ENCODE data around the gene ABHD8.

The ABHD8 gene

GRCh38 chr19:17323964-17324332 is 20.7 kb upstream of the ABHD8 start:
- Histone ChIP-seq H3K27me3 (replicated peaks) (no peaks in the 10 kb centered on the region), H3K36me3 (replicated peaks) (peaks cover 33% of the 10 kb centered on the region), H3K4me3 (ENCODE audit: low read depth, low read length) (no peak overlapping the region), H3K27ac (no peak overlapping the region)
- in situ Hi-C loops (cut with HindIII; ENCODE audit: low pct_ligation_motif_present, low sequenced_read_pairs): no loop called here
- peak; percentile 17 for TF ChIP-seq CTCF (IDR thresholded peaks at IDR 0.05; ENCODE audit: low read depth, low read length, missing control alignments)
- no peak for DNase-seq

GRCh38 chr19:17323300-17323963 is 20.2 kb upstream of the ABHD8 start:
- in situ Hi-C loops (cut with HindIII; ENCODE audit: low pct_ligation_motif_present, low sequenced_read_pairs): no loop called here
- Histone ChIP-seq H3K36me3 (replicated peaks) (peaks cover 34% of the 10 kb centered on the region), H3K27me3 (replicated peaks) (no peaks in the 10 kb centered on the region)

GRCh38 chr19:17322854-17323253 is 19.6 kb upstream of the ABHD8 start:
- DNase-seq: no peak
- TF ChIP-seq CTCF (IDR thresholded peaks at IDR 0.05; ENCODE audit: low read depth, low read length, missing control alignments): no peak
- Histone ChIP-seq H3K4me3 (ENCODE audit: low read depth, low read length) (no peak overlapping the region), H3K36me3 (replicated peaks) (peaks cover 37% of the 10 kb centered on the region), H3K27ac (no peak overlapping the region), H3K27me3 (replicated peaks) (no peaks in the 10 kb centered on the region)
- in situ Hi-C loops (cut with HindIII; ENCODE audit: low pct_ligation_motif_present, low sequenced_read_pairs): no loop called here

More at GRCh38 chr19:17323300-17323963, 20.2 kb upstream of the ABHD8 start:
- Histone ChIP-seq H3K27ac (no peak overlapping the region), H3K4me3 (ENCODE audit: low read depth, low read length) (no peak overlapping the region)
- no peak for DNase-seq
- no peak for TF ChIP-seq CTCF (IDR thresholded peaks at IDR 0.05; ENCODE audit: low read depth, low read length, missing control alignments)

- H3K4me3 ChIP-seq (ENCODE audit: low read depth, low read length): no peak overlapping the region
- in situ Hi-C loops (cut with HindIII; ENCODE audit: low pct_ligation_motif_present, low sequenced_read_pairs): no loop called here
- no peak for DNase-seq
- H3K27ac ChIP-seq: no peak overlapping the region
- H3K27me3 ChIP-seq (replicated peaks): no peaks in the 10 kb centered on the region
- TF ChIP-seq CTCF (IDR thresholded peaks at IDR 0.05; ENCODE audit: low read depth, low read length, missing control alignments): no peak
- peaks cover 42% of the 10 kb centered on the region for H3K36me3 ChIP-seq (replicated peaks)
Measured at GRCh38 chr19:17321655-17322489, 18.6 kb upstream of the ABHD8 start.

GRCh38 chr19:17320435-17320834 is 17.2 kb upstream of the ABHD8 start:
- in situ Hi-C loops (cut with HindIII; ENCODE audit: low pct_ligation_motif_present, low sequenced_read_pairs): no loop called here
- DNase-seq: no peak
- H3K27me3 ChIP-seq (replicated peaks): no peaks in the 10 kb centered on the region
- peaks cover 56% of the 10 kb centered on the region for H3K36me3 ChIP-seq (replicated peaks)
- TF ChIP-seq CTCF (IDR thresholded peaks at IDR 0.05; ENCODE audit: low read depth, low read length, missing control alignments): no peak
- H3K4me3 ChIP-seq (ENCODE audit: low read depth, low read length): no peak overlapping the region
- no peak overlapping the region for H3K27ac ChIP-seq
